Chondrocyte (in vitro differentiated cells): ENCODE measurements around the gene DOCK7. TPM values are rescaled to one million over a fixed set of nuclear protein-coding genes. Genes with fewer than 3 reads are reported as not detected.
"Not testable (repeated sequence)": the region's sequence is repeated elsewhere in the genome, so short reads cannot be mapped to it uniquely, and the experiment has no call there.

Experiments
- DNase-seq: peaks from one replicate; pipeline ENCODE4 v3.0.0; 2021; ENCODE audit warnings: mixed read lengths, low spot score
- H3K27ac Mint-ChIP-seq: one replicate; pipeline ENCODE4 v1.8.0; 2021; ENCODE audit warnings: mild to moderate bottlenecking, moderate library complexity, mixed read lengths; ENCODE audit not compliant: unreplicated experiment
- H3K27me3 Mint-ChIP-seq: 2 replicates; pipeline ENCODE4 v1.8.0; 2021; ENCODE audit warnings: low read depth, mixed read lengths
- H3K36me3 Mint-ChIP-seq: 2 replicates; pipeline ENCODE4 v1.8.0; 2021; ENCODE audit warnings: low read depth, mixed read lengths
- H3K4me1 Mint-ChIP-seq: 2 replicates; pipeline ENCODE4 v1.8.0; 2021; ENCODE audit warnings: low read depth, mild to moderate bottlenecking, mixed read lengths
- H3K4me3 Mint-ChIP-seq: one replicate; pipeline ENCODE4 v1.8.0; 2021; ENCODE audit warnings: mild to moderate bottlenecking, moderate library complexity, mixed read lengths; ENCODE audit not compliant: unreplicated experiment
- H3K9me3 Mint-ChIP-seq: 2 replicates; pipeline ENCODE4 v1.8.0; 2021; ENCODE audit warnings: low read depth, mixed read lengths
- CTCF ChIP-seq: fragments of 200-600 bp; sonication (generic); IDR thresholded peaks from 2 replicates; pipeline ENCODE4 v1.5.0; 2021; ENCODE audit warnings: antibody characterized with exemption, mild to moderate bottlenecking, moderate library complexity
- total RNA-seq: library from RNA; stranded (reverse); gene quantifications from 3 replicates; pipeline ENCODE4 v1.2.1, GENCODE V29; 2021

Gene DOCK7
- total RNA-seq, 1 donor from 2014 or later, result 88.4 TPM

- Mint-ChIP-seq H3K4me1 (peaks cover 33% of the 10 kb centered on the region), H3K9me3 (no peaks in the 10 kb centered on the region), H3K27ac (peak overlapping the region; percentile 62), H3K36me3 (peaks cover 16% of the 10 kb centered on the region), H3K4me3 (no peak overlapping the region), H3K27me3 (no peaks in the 10 kb centered on the region)
- no peak for TF ChIP-seq CTCF
- no peak for DNase-seq
Observed at GRCh38 chr1:62612770-62613169, 75.4 kb downstream of the DOCK7 start.

- not testable (repeated sequence) for H3K9me3 Mint-ChIP-seq, H3K27ac Mint-ChIP-seq, DNase-seq, H3K4me3 Mint-ChIP-seq, H3K27me3 Mint-ChIP-seq
- Mint-ChIP-seq H3K36me3 (peaks cover 12% of the 10 kb centered on the region), H3K4me1 (peaks cover 22% of the 10 kb centered on the region)
Observed at GRCh38 chr1:62610588-62610987, 77.6 kb downstream of the DOCK7 start.

- Mint-ChIP-seq H3K4me3 (no peak overlapping the region), H3K27me3 (no peaks in the 10 kb centered on the region), H3K9me3 (no peaks in the 10 kb centered on the region), H3K36me3 (peaks cover 15% of the 10 kb centered on the region), H3K27ac (no peak overlapping the region), H3K4me1 (peaks cover 16% of the 10 kb centered on the region)
- no peak for DNase-seq
- TF ChIP-seq CTCF, result no peak
Observed at GRCh38 chr1:62608905-62609304, 79.3 kb downstream of the DOCK7 start.

GRCh38 chr1:62601457-62601856 is 86.7 kb downstream of the DOCK7 start:
- no peak for TF ChIP-seq CTCF

GRCh38 chr1:62599044-62599443 is 89.1 kb downstream of the DOCK7 start:
- H3K4me1 Mint-ChIP-seq, result peaks cover 61% of the 10 kb centered on the region
- no peak overlapping the region for H3K4me3 Mint-ChIP-seq
- no peaks in the 10 kb centered on the region for H3K9me3 Mint-ChIP-seq
- no peaks in the 10 kb centered on the region for H3K27me3 Mint-ChIP-seq
- DNase-seq, result no peak
- H3K36me3 Mint-ChIP-seq, result peaks cover 6% of the 10 kb centered on the region
- H3K27ac Mint-ChIP-seq, result peak overlapping the region; percentile 82
- no peak for TF ChIP-seq CTCF

More at GRCh38 chr1:62601457-62601856, 86.7 kb downstream of the DOCK7 start:
- no peaks in the 10 kb centered on the region for H3K27me3 Mint-ChIP-seq
- H3K4me3 Mint-ChIP-seq, result no peak overlapping the region
- H3K4me1 Mint-ChIP-seq, result peaks cover 45% of the 10 kb centered on the region
- peak overlapping the region; percentile 88 for H3K27ac Mint-ChIP-seq
- DNase-seq, result no peak
- no peaks in the 10 kb centered on the region for H3K9me3 Mint-ChIP-seq
- H3K36me3 Mint-ChIP-seq, result peaks cover 9% of the 10 kb centered on the region

GRCh38 chr1:62597281-62597680 is 90.9 kb downstream of the DOCK7 start, which contains the start of gene ANGPTL3:
ANGPTL3 (plus strand) TSS chr1:62597520; CDS start chr1:62597567, 47 bp downstream.
- no peak for TF ChIP-seq CTCF
- no peaks in the 10 kb centered on the region for H3K9me3 Mint-ChIP-seq
- no peaks in the 10 kb centered on the region for H3K27me3 Mint-ChIP-seq
- peak within 1 kb of the TSS; percentile 50 for H3K27ac Mint-ChIP-seq
- peaks cover 76% of the 10 kb centered on the region for H3K4me1 Mint-ChIP-seq
- no peak within 1 kb of the TSS for H3K4me3 Mint-ChIP-seq
- no peak for DNase-seq
- peaks cover 6% of the 10 kb centered on the region for H3K36me3 Mint-ChIP-seq
